ENCODE data around the gene UNC45A. TPM values are rescaled to one million over a fixed set of nuclear protein-coding genes. Genes with fewer than 3 reads are reported as not detected.
"Not testable (repeated sequence)": the region's sequence is repeated elsewhere in the genome, so short reads cannot be mapped to it uniquely, and the experiment has no call there.

Gene UNC45A
- total RNA-seq, 6 experiments from 2014 or later, result 13.3 to 33.0 (median 25.4) TPM

- peaks cover 0 to 7% (median 0%) of the 10 kb centered on the region in 4 donors for H3K4me1 ChIP-seq
- DNase-seq, result peak in 2 of 3 donors; percentile 13 to 37
- WGBS (ENCODE audit: insufficient coverage, low coverage, low lambda C conversion rate, missing lambda C conversion rate), result 73% methylated on average over 4 of the region's 15 CpGs
Observed at GRCh38 chr15:90907051-90907660, 27.9 kb upstream of the UNC45A start.

GRCh38 chr15:90907838-90908507, 27.1 kb upstream of the UNC45A start:
- Histone ChIP-seq H3K36me3 (peaks cover 5 to 81% (median 51%) of the 10 kb centered on the region in 4 donors), H3K27ac (no peak overlapping the region), H3K4me3 (no peak overlapping the region), H3K27me3 (no peaks in the 10 kb centered on the region), H3K4me1 (peaks cover 0 to 7% (median 0%) of the 10 kb centered on the region in 4 donors), H3K9me3 (no peaks in the 10 kb centered on the region)
- WGBS (ENCODE audit: insufficient coverage, low coverage, low lambda C conversion rate, missing lambda C conversion rate), result 78% methylated on average over 8 of the region's 9 CpGs
- ATAC-seq (no peak), DNase-seq (no peak)
- TF ChIP-seq POLR2A (IDR thresholded peaks at IDR 0.05) (no peak), CTCF (IDR thresholded peaks at IDR 0.05) (no peak)
- intact Hi-C loops (cut with DNase I), result no loop called here

More at GRCh38 chr15:90907051-90907660, 27.9 kb upstream of the UNC45A start:
- Histone ChIP-seq H3K36me3 (peaks cover 5 to 73% (median 43%) of the 10 kb centered on the region in 4 donors), H3K27me3 (no peaks in the 10 kb centered on the region), H3K9me3 (no peaks in the 10 kb centered on the region), H3K27ac (no peak overlapping the region), H3K4me3 (no peak overlapping the region)
- ATAC-seq, result no peak
- intact Hi-C loops (cut with DNase I), result no loop called here
- TF ChIP-seq POLR2A (IDR thresholded peaks at IDR 0.05) (no peak), CTCF (IDR thresholded peaks at IDR 0.05) (no peak)

- H3K4me1 ChIP-seq; H3K4me3 ChIP-seq; ATAC-seq; H3K9me3 ChIP-seq; H3K27ac ChIP-seq; H3K27me3 ChIP-seq; intact Hi-C loops (cut with DNase I): not testable (repeated sequence)
- DNase-seq, result peak in 1 of 3 donors; percentile 37
- peaks cover 5 to 94% (median 58%) of the 10 kb centered on the region in 4 donors for H3K36me3 ChIP-seq
- 100% methylated on average over 2 of the region's 11 CpGs for WGBS (ENCODE audit: insufficient coverage, low coverage, low lambda C conversion rate, missing lambda C conversion rate)
Observed at GRCh38 chr15:90909449-90909848, 25.6 kb upstream of the UNC45A start.

- ATAC-seq, result no peak
- no peak for TF ChIP-seq CTCF (IDR thresholded peaks at IDR 0.05)
- TF ChIP-seq POLR2A (IDR thresholded peaks at IDR 0.05), result no peak
Observed at GRCh38 chr15:90909976-90910375, 25.1 kb upstream of the UNC45A start.

More at GRCh38 chr15:90909976-90910375, 25.1 kb upstream of the UNC45A start:
- intact Hi-C loops (cut with DNase I), result loop anchor here in 1 of 2 donors (10.0 kb wide), 1 partner anchor 265 kb away; no protein-coding TSS in a partner anchor
- no peaks in the 10 kb centered on the region for H3K9me3 ChIP-seq
- 80% methylated on average over 1 of the region's 8 CpGs for WGBS (ENCODE audit: insufficient coverage, low coverage, low lambda C conversion rate, missing lambda C conversion rate)
- no peaks in the 10 kb centered on the region for H3K27me3 ChIP-seq
- DNase-seq, result peak in 1 of 3 donors; percentile 18
- no peak overlapping the region for H3K27ac ChIP-seq
- H3K4me1 ChIP-seq, result peaks cover 0 to 5% (median 0%) of the 10 kb centered on the region in 4 donors
- H3K4me3 ChIP-seq, result no peak overlapping the region
- H3K36me3 ChIP-seq, result peaks cover 5 to 96% (median 57%) of the 10 kb centered on the region in 4 donors

Data from right lobe of liver (tissue), 6 donors.